Ectodermal cell (in vitro differentiated cells): Measurements from ENCODE around the gene PXMP4.

Experiments used
- H3K27ac ChIP-seq: 2 replicates; pipeline ENCODE4 v1.7.0; 2013; ENCODE audit warnings: mild to moderate bottlenecking, low read depth, low read length; ENCODE audit not compliant: insufficient read depth, poor library complexity, severe bottlenecking
- H3K27me3 ChIP-seq: 2 replicates; pipeline ENCODE4 v1.7.0; 2013; ENCODE audit warnings: mild to moderate bottlenecking, low read length; ENCODE audit not compliant: insufficient read depth, control insufficient read depth, poor library complexity, severe bottlenecking
- H3K36me3 ChIP-seq: one replicate; pipeline ENCODE4 v1.7.0; 2013; ENCODE audit warnings: low read length; ENCODE audit not compliant: control insufficient read depth, insufficient read depth
- H3K4me1 ChIP-seq: one replicate; pipeline ENCODE4 v1.7.0; 2013; ENCODE audit warnings: low read length; ENCODE audit not compliant: control insufficient read depth, insufficient read depth
- H3K4me3 ChIP-seq: 2 replicates; pipeline ENCODE4 v1.7.0; 2013; ENCODE audit warnings: low read depth, low read length, control low read depth; ENCODE audit not compliant: insufficient read depth
- H3K9me3 ChIP-seq: 2 replicates; pipeline ENCODE4 v1.7.0; 2013; ENCODE audit warnings: mild to moderate bottlenecking, low read length, moderate library complexity; ENCODE audit not compliant: control insufficient read depth
- WGBS, 2 experiments: methylation state at CpG; one replicate each; pipeline ENCODE4 v1.1.7; 2013; ENCODE audit warnings: missing lambda C conversion rate in 2 of 2; 5-methylcytosine and 5-hydroxymethylcytosine counted together

PXMP4 gene

GRCh38 chr20:33685328-33686099 lies 34.6 kb downstream of the PXMP4 start:
- H3K4me1 ChIP-seq, result peaks cover 10% of the 10 kb centered on the region
- 1 to 2% methylated on average over 53 of the region's 53 CpGs for WGBS, 2 experiments

GRCh38 chr20:33684533-33685327 lies 35.4 kb downstream of the PXMP4 start:
- peak overlapping the region; percentile 87 for H3K27ac ChIP-seq
- H3K4me3 ChIP-seq, result peak overlapping the region; percentile 66
- WGBS, 2 experiments, result 28% methylated on average over 10 of the region's 10 CpGs

More at GRCh38 chr20:33685328-33686099, 34.6 kb downstream of the PXMP4 start:
- peak overlapping the region; percentile 87 for H3K27ac ChIP-seq
- H3K36me3 ChIP-seq, result peaks cover 2% of the 10 kb centered on the region
- H3K4me3 ChIP-seq, result peak overlapping the region; percentile 66
- no peaks in the 10 kb centered on the region for H3K27me3 ChIP-seq
- H3K9me3 ChIP-seq, result no peaks in the 10 kb centered on the region

GRCh38 chr20:33681728-33682353 lies 38.3 kb downstream of the PXMP4 start:
- peaks cover 16% of the 10 kb centered on the region for H3K36me3 ChIP-seq
- WGBS, 2 experiments, result 91 to 92% methylated on average over 9 of the region's 9 CpGs
- H3K27me3 ChIP-seq, result no peaks in the 10 kb centered on the region
- H3K4me1 ChIP-seq, result peaks cover 10% of the 10 kb centered on the region
- H3K9me3 ChIP-seq, result no peaks in the 10 kb centered on the region
- H3K27ac ChIP-seq, result no peak overlapping the region
- H3K4me3 ChIP-seq, result no peak overlapping the region

More at GRCh38 chr20:33684533-33685327, 35.4 kb downstream of the PXMP4 start:
- Histone ChIP-seq H3K36me3 (peaks cover 4% of the 10 kb centered on the region), H3K4me1 (peaks cover 10% of the 10 kb centered on the region), H3K9me3 (no peaks in the 10 kb centered on the region), H3K27me3 (no peaks in the 10 kb centered on the region)

- 94 to 95% methylated on average over 5 of the region's 5 CpGs for WGBS, 2 experiments
- H3K4me3 ChIP-seq, result no peak overlapping the region
- H3K27me3 ChIP-seq, result no peaks in the 10 kb centered on the region
- peaks cover 10% of the 10 kb centered on the region for H3K4me1 ChIP-seq
- H3K27ac ChIP-seq, result no peak overlapping the region
- no peaks in the 10 kb centered on the region for H3K9me3 ChIP-seq
- peaks cover 16% of the 10 kb centered on the region for H3K36me3 ChIP-seq
Measured at GRCh38 chr20:33681288-33681687, 38.8 kb downstream of the PXMP4 start.

- H3K4me1 ChIP-seq, result peaks cover 13% of the 10 kb centered on the region
- H3K9me3 ChIP-seq, result no peaks in the 10 kb centered on the region
- H3K36me3 ChIP-seq, result peaks cover 16% of the 10 kb centered on the region
- H3K4me3 ChIP-seq, result no peak overlapping the region
- H3K27ac ChIP-seq, result no peak overlapping the region
- 87 to 94% methylated on average over 2 of the region's 2 CpGs for WGBS, 2 experiments
- H3K27me3 ChIP-seq, result no peaks in the 10 kb centered on the region
Measured at GRCh38 chr20:33680686-33681085, 39.4 kb downstream of the PXMP4 start.

- no peaks in the 10 kb centered on the region for H3K9me3 ChIP-seq
- no peak overlapping the region for H3K27ac ChIP-seq
- 93 to 95% methylated on average over 20 of the region's 20 CpGs for WGBS, 2 experiments
- H3K4me3 ChIP-seq, result no peak overlapping the region
- H3K36me3 ChIP-seq, result peaks cover 16% of the 10 kb centered on the region
- H3K4me1 ChIP-seq, result peaks cover 17% of the 10 kb centered on the region
- H3K27me3 ChIP-seq, result no peaks in the 10 kb centered on the region
Measured at GRCh38 chr20:33679758-33680485, 40.2 kb downstream of the PXMP4 start.

- no peak overlapping the region for H3K4me3 ChIP-seq
- peaks cover 16% of the 10 kb centered on the region for H3K36me3 ChIP-seq
- no peak overlapping the region for H3K27ac ChIP-seq
- no peaks in the 10 kb centered on the region for H3K27me3 ChIP-seq
- H3K9me3 ChIP-seq, result no peaks in the 10 kb centered on the region
- WGBS, 2 experiments, result 92% methylated on average over 15 of the region's 15 CpGs
- H3K4me1 ChIP-seq, result peaks cover 21% of the 10 kb centered on the region
Measured at GRCh38 chr20:33677991-33678702, 42.0 kb downstream of the PXMP4 start.

GRCh38 chr20:33676652-33677645 lies 43.2 kb downstream of the PXMP4 start:
- Histone ChIP-seq H3K27me3 (no peaks in the 10 kb centered on the region), H3K36me3 (peaks cover 16% of the 10 kb centered on the region), H3K4me1 (peaks cover 26% of the 10 kb centered on the region), H3K4me3 (no peak overlapping the region), H3K9me3 (no peaks in the 10 kb centered on the region), H3K27ac (no peak overlapping the region)
- WGBS, 2 experiments, result 95 to 96% methylated on average over 30 of the region's 31 CpGs
